ENCODE data around the gene MOCS2. TPM values are rescaled to one million over a fixed set of nuclear protein-coding genes. Genes with fewer than 3 reads are reported as not detected.

MOCS2 gene
- total and polyA plus RNA-seq, 12 donors: 66.3 to 135 (median 80.3) TPM

GRCh38 chr5:53109056-53109442 lies 508 bp downstream of the MOCS2 start:
- Histone ChIP-seq H3K4me3 (peak overlapping the region; percentile 40 to 85 (median 76)), H3K27me3 (no peaks in the 10 kb centered on the region), H3K4me1 (peaks cover 0 to 30% (median 20%) of the 10 kb centered on the region in 9 donors), H3K36me3 (peaks cover 0 to 35% (median 0%) of the 10 kb centered on the region in 9 donors), H3K27ac (peak overlapping the region; percentile 49 to 86 (median 82)), H3K9me3 (peaks cover 0 to 5% (median 0%) of the 10 kb centered on the region in 11 donors)
- DNase-seq (no peak), ATAC-seq (peak in 5 of 8 donors; percentile 7 to 22 (median 17))
- intact Hi-C loops (cut with DNase I): loop anchor here in 1 of 10 donors (10.0 kb wide), 1 partner anchor 304 kb away; no protein-coding TSS in a partner anchor
- WGBS, 2 donors: 1% methylated on average over 11 of the region's 11 CpGs
- no peak for TF ChIP-seq CTCF (IDR thresholded peaks at IDR 0.05)

- DNase-seq: no peak
- H3K4me3 ChIP-seq: no peak overlapping the region
- 75 to 76% methylated on average over 5 of the region's 5 CpGs for WGBS, 2 donors
- no peaks in the 10 kb centered on the region for H3K9me3 ChIP-seq
- no peak for TF ChIP-seq CTCF (IDR thresholded peaks at IDR 0.05)
- H3K4me1 ChIP-seq: peaks cover 0 to 28% (median 18%) of the 10 kb centered on the region in 9 donors
- ATAC-seq: no peak
- H3K27ac ChIP-seq: no peak overlapping the region
- H3K27me3 ChIP-seq: no peaks in the 10 kb centered on the region
- intact Hi-C loops (cut with DNase I): loop anchor here in 1 of 10 donors (10.0 kb wide), 1 partner anchor 301 kb away; no protein-coding TSS in a partner anchor
- H3K36me3 ChIP-seq: peaks cover 0 to 64% (median 17%) of the 10 kb centered on the region in 9 donors
Observed at GRCh38 chr5:53105611-53106300, 3.8 kb downstream of the MOCS2 start.

GRCh38 chr5:53100606-53101005 lies 9.0 kb downstream of the MOCS2 start:
- ATAC-seq: no peak
- WGBS, 2 donors: 73 to 77% methylated on average over 2 of the region's 2 CpGs
- Histone ChIP-seq H3K27ac (no peak overlapping the region), H3K9me3 (no peaks in the 10 kb centered on the region), H3K4me3 (no peak overlapping the region), H3K27me3 (no peaks in the 10 kb centered on the region), H3K36me3 (peaks cover 0 to 95% (median 47%) of the 10 kb centered on the region in 9 donors), H3K4me1 (no peaks in the 10 kb centered on the region)
- TF ChIP-seq CTCF (IDR thresholded peaks at IDR 0.05): no peak
- intact Hi-C loops (cut with DNase I): loop anchor here in 1 of 10 donors (10.0 kb wide), 1 partner anchor 296 kb away; no protein-coding TSS in a partner anchor
- DNase-seq: no peak

- no peak overlapping the region for H3K4me3 ChIP-seq
- H3K4me1 ChIP-seq: no peaks in the 10 kb centered on the region
- DNase-seq: no peak
- H3K36me3 ChIP-seq: peaks cover 0 to 89% (median 47%) of the 10 kb centered on the region in 9 donors
- no peaks in the 10 kb centered on the region for H3K27me3 ChIP-seq
- WGBS, 2 donors: 57 to 80% methylated on average over 2 of the region's 2 CpGs
- no peak overlapping the region for H3K27ac ChIP-seq
- intact Hi-C loops (cut with DNase I): loop anchor here in 4 of 10 donors (5.0 to 10.0 kb wide), 4 partner anchors 147 to 435 kb away; partner anchors contain the start of genes ITGA1 (in 1 of the 4) and PELO (in 1 of the 4)
- H3K9me3 ChIP-seq: no peaks in the 10 kb centered on the region
- no peak for ATAC-seq
- TF ChIP-seq CTCF (IDR thresholded peaks at IDR 0.05): no peak
Observed at GRCh38 chr5:53099546-53099945, 10.0 kb downstream of the MOCS2 start.

Measured in heart right ventricle (tissue), 16 donors.